Stimulated activated CD8-positive, alpha-beta memory T cell treated with anti-CD3 and anti-CD28 coated beads, Interleukin-15, amount 100 ng/mL, for 4 hours (primary cell): Measurements from ENCODE around the gene POU3F1.

Experiments
- DNase-seq, 2 donors: peaks; one replicate each; pipeline ENCODE4 v3.0.0-alpha.2; 2020; ENCODE audit warnings: low read depth in 2 of 2

Gene POU3F1

GRCh38 chr1:38073534-38074301, 27.1 kb upstream of the POU3F1 start:
- no peak for DNase-seq

- DNase-seq, result no peak
Observed at GRCh38 chr1:38072858-38073257, 26.3 kb upstream of the POU3F1 start.

- DNase-seq, result no peak
Observed at GRCh38 chr1:38071312-38072256, 25.0 kb upstream of the POU3F1 start.

- DNase-seq, result no peak
Observed at GRCh38 chr1:38068980-38069340, 22.4 kb upstream of the POU3F1 start.

DNA sequence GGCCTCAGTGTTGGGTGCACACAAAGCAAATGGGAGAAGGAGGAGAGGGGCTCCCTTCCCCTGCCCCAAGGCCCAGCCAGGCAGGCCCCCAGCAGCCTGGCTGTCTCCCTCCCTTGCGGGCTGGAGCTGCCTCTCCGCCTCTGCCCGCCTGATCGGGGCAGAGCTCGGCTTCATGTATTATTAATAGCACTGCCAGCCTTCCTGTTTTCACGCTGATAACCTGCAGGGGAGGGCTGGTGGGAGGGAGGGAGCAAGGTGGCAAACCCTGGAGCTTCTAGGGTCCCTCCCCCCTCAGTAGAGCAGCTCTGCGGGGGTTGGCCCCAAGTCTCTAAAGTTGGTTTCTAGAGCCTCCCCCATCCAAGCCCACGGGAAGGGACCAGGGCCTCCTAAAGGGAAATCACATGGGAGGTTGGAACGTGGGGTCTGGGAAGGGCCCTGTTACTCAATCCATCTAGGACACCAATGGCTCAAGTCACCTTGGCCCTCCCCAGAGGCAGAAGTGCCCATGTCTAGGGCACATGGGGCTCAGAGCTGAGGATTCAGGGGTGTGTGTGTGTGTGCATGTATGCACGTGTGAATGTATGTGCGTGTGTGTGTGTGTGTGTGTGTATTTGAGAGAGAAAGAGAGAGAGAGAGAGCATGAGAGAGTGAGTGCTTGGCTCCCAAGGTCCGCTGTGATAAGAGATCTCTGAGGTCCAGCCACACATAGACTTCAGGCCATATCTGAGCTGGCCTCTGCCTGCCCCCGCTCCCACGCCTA, 21.8 kb upstream of the POU3F1 start:
- no peak for DNase-seq

DNA sequence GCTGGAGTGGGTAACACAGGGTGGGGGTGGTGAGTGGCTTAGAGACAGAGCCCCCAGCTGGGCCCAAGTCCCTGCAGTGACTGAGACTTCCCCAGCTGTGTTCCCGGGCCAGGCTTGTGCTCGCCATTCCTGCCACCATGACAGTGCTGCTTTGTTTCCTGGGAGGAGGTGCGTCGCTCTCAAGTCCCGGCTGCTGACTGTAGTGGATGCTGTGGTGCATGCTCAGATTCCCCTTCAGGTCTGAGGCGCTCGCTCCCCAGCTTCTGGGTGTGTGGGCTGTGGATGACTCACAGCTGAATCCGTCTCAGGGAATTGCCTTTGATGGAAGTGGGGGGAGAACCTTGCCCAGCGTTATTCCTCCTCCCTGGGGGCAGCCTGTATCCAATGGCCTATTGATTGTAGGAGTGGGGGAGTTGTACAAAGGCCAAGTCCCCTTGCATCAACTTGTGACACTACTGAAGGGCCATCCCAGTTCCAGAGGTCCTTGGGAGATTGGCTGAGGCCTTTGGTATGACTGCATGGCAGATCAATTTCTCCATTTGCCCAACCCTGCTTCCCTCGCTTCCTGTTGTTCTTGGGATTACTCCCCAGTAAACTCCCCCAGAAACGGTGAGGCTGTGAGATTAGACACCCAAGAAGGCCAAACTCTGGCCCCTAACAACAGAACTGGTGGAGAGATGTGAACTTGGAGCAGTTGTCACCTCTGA, 17.8 kb upstream of the POU3F1 start:
- no peak for DNase-seq

GRCh38 chr1:38063616-38064015, 17.0 kb upstream of the POU3F1 start:
- no peak for DNase-seq

- no peak for DNase-seq
Observed at GRCh38 chr1:38062361-38063288, 16.0 kb upstream of the POU3F1 start.

GRCh38 chr1:38061883-38062328, 15.3 kb upstream of the POU3F1 start:
- DNase-seq, result no peak

- DNase-seq, result no peak
Observed at GRCh38 chr1:38061290-38061689, 14.7 kb upstream of the POU3F1 start.

- no peak for DNase-seq
Observed at GRCh38 chr1:38060498-38060897, 13.9 kb upstream of the POU3F1 start.

- DNase-seq, result no peak
Observed at GRCh38 chr1:38059635-38060250, 13.2 kb upstream of the POU3F1 start.

DNA sequence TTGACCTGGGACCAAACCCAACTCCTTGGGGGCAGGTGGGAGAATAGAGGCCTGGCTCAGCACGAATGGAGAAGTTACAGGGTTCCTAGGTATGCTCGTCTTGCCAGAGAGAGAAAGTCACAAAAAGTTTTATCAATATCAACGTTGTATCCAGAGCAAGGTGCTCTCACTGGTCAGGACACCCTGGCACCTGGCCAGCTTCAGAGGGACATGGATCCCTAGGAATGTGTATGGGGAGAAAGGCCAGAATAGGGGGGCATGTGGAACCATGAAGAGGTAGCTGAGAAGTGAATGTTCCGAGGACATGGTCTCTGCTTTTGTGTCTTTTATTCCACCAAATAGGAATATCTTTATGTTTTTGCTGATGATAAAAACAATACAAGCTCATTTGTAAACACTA, 9.4 kb upstream of the POU3F1 start:
- DNase-seq, result no peak

GRCh38 chr1:38055398-38055797, 8.8 kb upstream of the POU3F1 start:
- DNase-seq, result no peak

GRCh38 chr1:38053416-38054091, 7.0 kb upstream of the POU3F1 start:
- DNase-seq, result no peak

- no peak for DNase-seq
Observed at GRCh38 chr1:38052750-38053415, 6.3 kb upstream of the POU3F1 start.

DNA sequence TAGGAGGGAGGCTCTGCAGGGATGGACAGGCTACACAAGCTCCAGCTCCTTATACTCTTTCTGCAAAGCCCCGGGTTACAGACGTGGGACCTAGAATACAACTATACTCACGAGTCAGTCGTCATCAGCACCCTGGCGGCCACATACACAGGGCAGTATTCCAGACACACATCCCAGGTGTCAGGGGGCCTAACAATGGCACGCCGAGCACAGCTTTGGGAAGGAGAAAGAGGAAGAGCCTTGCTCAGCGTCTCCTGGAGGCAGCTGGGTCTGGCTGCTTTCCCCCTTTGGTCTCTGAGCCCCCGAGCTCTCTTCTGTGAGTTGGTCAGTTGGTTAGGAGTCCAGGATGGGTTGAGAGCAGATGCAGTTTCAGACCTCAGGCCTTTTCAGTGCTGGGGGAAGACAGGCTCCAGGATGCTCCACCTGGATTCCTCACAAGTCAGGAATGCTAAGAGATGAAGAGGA, 4.5 kb upstream of the POU3F1 start:
- no peak for DNase-seq

GRCh38 chr1:38050397-38051078, 3.9 kb upstream of the POU3F1 start:
- no peak for DNase-seq
